ENCODE results near the gene TMEM30A.

GRCh38 chr6:75331151-75331550 lies 46.6 kb upstream of the TMEM30A start:
- TF ChIP-seq POLR2AphosphoS5 (IDR thresholded peaks at IDR 0.05; ENCODE audit: low read depth, low read length), result no peak
- TF ChIP-seq REST (IDR thresholded peaks at IDR 0.05; ENCODE audit: insufficient read depth in 1 of 2, low read depth in 2 of 2, low read length in 1 of 2), result no peak
